WERI-Rb-1 (cell line): ENCODE measurements around the gene NFKBIA.

Experiments
- DNase-seq: peaks from one replicate; pipeline ENCODE4 v3.0.0-alpha.2; 2020
- H3K27ac ChIP-seq: fragments of 250-450 bp; sonication (Bioruptor Pico); 2 replicates; pipeline ENCODE4 v1.5.1; 2020; ENCODE audit warnings: mild to moderate bottlenecking, moderate library complexity
- H3K27me3 ChIP-seq: fragments of 250-450 bp; sonication (Bioruptor Pico); 2 replicates; pipeline ENCODE4 v1.5.1; 2021; ENCODE audit warnings: mild to moderate bottlenecking, low read depth, moderate library complexity; ENCODE audit not compliant: insufficient read depth, severe bottlenecking
- H3K36me3 ChIP-seq: fragments of 250-450 bp; sonication (Bioruptor Pico); 2 replicates; pipeline ENCODE4 v1.5.1; 2020; ENCODE audit warnings: mild to moderate bottlenecking, moderate library complexity
- H3K4me3 ChIP-seq: 2 replicates; pipeline ENCODE4 v1.5.1; 2011; ENCODE audit warnings: low read depth, mild to moderate bottlenecking, control low read depth, low read length
- H3K9me3 ChIP-seq: fragments of 250-450 bp; sonication (Bioruptor Pico); 2 replicates; pipeline ENCODE4 v1.5.1; 2021; ENCODE audit warnings: mild to moderate bottlenecking, moderate library complexity; ENCODE audit not compliant: severe bottlenecking
- TF ChIP-seq, protein P1 (sequence below): IDR thresholded peaks from 2 replicates; pipeline ENCODE4 v1.5.1; 2011; ENCODE audit warnings: low read depth, mild to moderate bottlenecking, control low read depth, inconsistent platforms, low read length

The NFKBIA gene

DNA sequence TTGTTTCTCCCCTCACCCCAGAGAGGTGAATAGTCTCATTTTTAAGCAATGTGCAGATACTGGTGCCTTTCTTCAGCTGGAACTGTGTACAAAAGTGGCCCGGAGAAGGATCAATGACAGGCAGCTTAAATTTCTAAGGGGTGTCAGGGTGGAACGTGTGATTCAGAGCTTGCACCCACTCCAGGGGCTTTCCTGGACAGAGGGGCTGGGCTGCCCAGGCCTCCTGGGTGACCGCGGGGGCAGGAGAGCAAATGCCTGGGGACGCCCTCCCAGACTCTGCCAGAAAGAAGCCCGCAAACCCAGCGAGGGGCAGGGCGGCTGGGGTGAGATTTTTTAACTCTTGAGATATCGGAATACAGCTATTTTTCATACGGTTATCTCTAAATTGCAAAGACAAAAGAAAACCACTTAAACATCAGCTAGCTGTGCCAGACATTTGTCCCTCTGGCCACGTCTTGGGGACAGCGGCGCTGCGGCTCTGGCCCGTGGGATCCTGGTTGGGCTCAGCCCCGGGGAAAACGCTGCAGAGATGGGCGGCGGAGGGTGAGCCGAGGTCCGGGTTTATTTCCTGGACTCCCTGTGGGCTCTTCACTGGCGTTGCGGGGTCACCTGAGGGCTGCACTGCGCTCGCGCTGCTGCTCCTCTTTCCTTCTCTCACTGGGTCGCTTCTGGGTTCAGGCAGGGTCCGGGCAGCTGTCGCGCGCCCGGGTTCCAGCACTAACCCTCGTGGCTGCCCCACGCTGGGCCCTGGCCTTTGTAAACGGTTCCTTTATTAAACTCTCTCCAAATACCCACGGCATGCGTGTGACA, 35.8 kb downstream of the NFKBIA start:
- TF ChIP-seq, protein P1, sequence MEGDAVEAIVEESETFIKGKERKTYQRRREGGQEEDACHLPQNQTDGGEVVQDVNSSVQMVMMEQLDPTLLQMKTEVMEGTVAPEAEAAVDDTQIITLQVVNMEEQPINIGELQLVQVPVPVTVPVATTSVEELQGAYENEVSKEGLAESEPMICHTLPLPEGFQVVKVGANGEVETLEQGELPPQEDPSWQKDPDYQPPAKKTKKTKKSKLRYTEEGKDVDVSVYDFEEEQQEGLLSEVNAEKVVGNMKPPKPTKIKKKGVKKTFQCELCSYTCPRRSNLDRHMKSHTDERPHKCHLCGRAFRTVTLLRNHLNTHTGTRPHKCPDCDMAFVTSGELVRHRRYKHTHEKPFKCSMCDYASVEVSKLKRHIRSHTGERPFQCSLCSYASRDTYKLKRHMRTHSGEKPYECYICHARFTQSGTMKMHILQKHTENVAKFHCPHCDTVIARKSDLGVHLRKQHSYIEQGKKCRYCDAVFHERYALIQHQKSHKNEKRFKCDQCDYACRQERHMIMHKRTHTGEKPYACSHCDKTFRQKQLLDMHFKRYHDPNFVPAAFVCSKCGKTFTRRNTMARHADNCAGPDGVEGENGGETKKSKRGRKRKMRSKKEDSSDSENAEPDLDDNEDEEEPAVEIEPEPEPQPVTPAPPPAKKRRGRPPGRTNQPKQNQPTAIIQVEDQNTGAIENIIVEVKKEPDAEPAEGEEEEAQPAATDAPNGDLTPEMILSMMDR: no peak
- H3K9me3 ChIP-seq: no peaks in the 10 kb centered on the region
- H3K27me3 ChIP-seq: no peaks in the 10 kb centered on the region
- H3K27ac ChIP-seq: no peak overlapping the region
- H3K4me3 ChIP-seq: no peak overlapping the region
- no peaks in the 10 kb centered on the region for H3K36me3 ChIP-seq
- DNase-seq: no peak

DNA sequence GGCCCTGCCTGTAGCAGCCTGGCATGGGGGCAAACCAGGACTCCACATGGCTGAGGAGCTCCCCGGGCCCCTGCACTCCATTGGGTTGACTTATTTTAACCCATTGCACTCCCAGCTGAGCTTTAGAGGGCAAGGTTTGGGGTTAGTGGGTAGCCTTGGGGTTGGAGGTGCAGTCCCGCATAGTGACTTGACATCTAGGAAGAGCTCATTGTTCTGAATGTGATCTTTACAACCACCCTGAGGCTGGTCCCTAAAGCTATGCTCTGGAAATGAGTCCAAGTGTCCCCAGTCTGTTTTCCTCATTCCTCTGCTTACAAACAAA, 36.4 kb downstream of the NFKBIA start:
- Histone ChIP-seq H3K36me3 (no peaks in the 10 kb centered on the region), H3K27me3 (no peaks in the 10 kb centered on the region), H3K9me3 (no peaks in the 10 kb centered on the region), H3K27ac (no peak overlapping the region), H3K4me3 (no peak overlapping the region)
- TF ChIP-seq, protein P1: no peak
- DNase-seq: no peak

DNA sequence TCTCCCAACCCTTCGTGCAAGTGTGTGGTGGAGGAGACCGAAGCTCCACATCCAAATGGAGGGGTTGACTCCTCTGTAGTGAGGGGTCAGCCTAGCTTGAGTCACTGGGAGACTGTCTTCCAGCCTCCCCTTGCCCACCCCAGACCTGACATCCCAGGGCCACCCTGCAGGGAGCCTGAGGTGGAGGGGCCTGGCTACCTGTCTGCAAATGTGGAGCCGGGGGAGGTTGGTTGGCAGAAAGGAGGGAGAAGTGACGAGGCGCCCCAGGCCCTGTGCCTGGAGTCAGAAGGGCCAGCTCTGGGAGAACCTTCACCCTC, 37.5 kb downstream of the NFKBIA start:
- no peaks in the 10 kb centered on the region for H3K27me3 ChIP-seq

DNA sequence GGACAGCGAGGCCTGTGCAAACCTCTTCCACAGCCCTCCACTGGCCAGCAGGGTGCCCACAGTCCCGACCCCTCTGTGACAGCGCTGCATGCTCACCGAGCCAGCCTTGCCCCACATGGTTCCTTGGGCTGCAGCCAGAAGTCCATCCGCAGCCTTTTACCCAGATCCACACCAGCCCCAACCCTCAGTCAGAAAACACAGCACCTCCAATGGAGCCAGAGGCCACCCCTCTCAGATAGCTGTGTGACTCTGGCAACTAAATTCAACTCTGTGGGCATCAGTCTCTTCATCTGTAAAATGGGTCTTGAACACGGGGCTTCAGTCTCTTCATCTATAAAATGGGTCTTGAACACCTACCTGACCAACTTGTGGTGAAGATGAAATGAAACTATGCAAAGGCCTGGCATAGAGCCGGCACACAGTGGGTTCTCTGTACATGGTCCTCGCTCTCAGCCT, 38.0 kb downstream of the NFKBIA start:
- no peak for DNase-seq
- no peak overlapping the region for H3K27ac ChIP-seq
- no peaks in the 10 kb centered on the region for H3K36me3 ChIP-seq
- no peaks in the 10 kb centered on the region for H3K27me3 ChIP-seq
- TF ChIP-seq, protein P1: no peak
- H3K4me3 ChIP-seq: no peak overlapping the region
- no peaks in the 10 kb centered on the region for H3K9me3 ChIP-seq

More for the DNA sequence above, 37.5 kb downstream of the NFKBIA start:
- H3K4me3 ChIP-seq: no peak overlapping the region
- TF ChIP-seq, protein P1: no peak
- DNase-seq: no peak
- no peak overlapping the region for H3K27ac ChIP-seq
- H3K9me3 ChIP-seq: no peaks in the 10 kb centered on the region
- no peaks in the 10 kb centered on the region for H3K36me3 ChIP-seq

DNA sequence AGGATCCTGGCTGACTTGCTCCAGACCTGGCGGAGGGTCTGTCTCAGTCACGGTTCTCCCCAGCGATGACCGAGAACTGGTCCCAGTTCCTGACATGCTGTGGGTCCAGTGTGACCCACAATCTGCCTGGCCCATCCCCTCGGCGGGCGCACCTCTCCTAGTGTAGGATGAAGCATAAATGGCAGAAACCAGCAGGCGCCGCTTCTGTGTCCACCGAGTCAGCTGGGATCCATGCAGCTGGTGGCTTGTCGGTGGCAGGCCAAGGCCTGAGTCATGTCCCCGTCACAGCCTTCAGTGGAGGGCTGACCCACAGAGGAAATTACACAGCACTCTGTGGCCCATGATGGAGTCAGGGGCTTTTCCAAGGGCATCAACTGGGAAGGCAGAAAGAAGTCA, 38.5 kb downstream of the NFKBIA start:
- no peak for DNase-seq
- TF ChIP-seq, protein P1: no peak
- Histone ChIP-seq H3K27me3 (no peaks in the 10 kb centered on the region), H3K4me3 (no peak overlapping the region), H3K36me3 (no peaks in the 10 kb centered on the region), H3K27ac (no peak overlapping the region), H3K9me3 (no peaks in the 10 kb centered on the region)
